Hindlimb muscle (tissue), 1 donor: ENCODE measurements around the gene TAT. TPM values are rescaled to one million over a fixed set of nuclear protein-coding genes. Genes with fewer than 3 reads are reported as not detected.
A peak's percentile ranks its signal among the peaks of the same experiment; 100 is the strongest.
"Not testable (repeated sequence)": the region's sequence is repeated elsewhere in the genome, so short reads cannot be mapped to it uniquely, and the experiment has no call there.

Experiments
- DNase-seq: peaks from one replicate; pipeline ENCODE4 v3.0.0-alpha.2; 2013
- polyA plus RNA-seq: library from polyadenylated mRNA; unstranded; fragments of 120-200 nt; gene quantifications from one replicate; pipeline ENCODE4 v1.2.1, GENCODE V29; 2013; ENCODE audit not compliant: insufficient read length

Gene TAT
- not detected for polyA plus RNA-seq

GRCh38 chr16:71576971-71577370, at the start of gene TAT:
TAT (minus strand) TSS chr16:71577092; CDS start chr16:71576415, 677 bp downstream.
- no peak for DNase-seq

- DNase-seq, result no peak
Observed at GRCh38 chr16:71626018-71626857, 49.3 kb upstream of the TAT start, which contains the start of gene MARVELD3. MARVELD3 (plus strand) TSS chr16:71626184; CDS start chr16:71626230, 46 bp downstream.

- no peak for DNase-seq
Observed at GRCh38 chr16:71625113-71625850, 48.4 kb upstream of the TAT start.

- DNase-seq, result no peak
Observed at GRCh38 chr16:71623597-71623996, 46.7 kb upstream of the TAT start.

GRCh38 chr16:71622088-71622487, 45.2 kb upstream of the TAT start:
- no peak for DNase-seq

- DNase-seq, result no peak
Observed at GRCh38 chr16:71618429-71618828, 41.5 kb upstream of the TAT start.

GRCh38 chr16:71614956-71615355, 38.1 kb upstream of the TAT start:
- not testable (repeated sequence) for DNase-seq

- peak; percentile 33 for DNase-seq
Observed at GRCh38 chr16:71610936-71611871, 34.3 kb upstream of the TAT start.

- no peak for DNase-seq
Observed at GRCh38 chr16:71610447-71610846, 33.6 kb upstream of the TAT start.

- DNase-seq, result no peak
Observed at GRCh38 chr16:71609066-71609465, 32.2 kb upstream of the TAT start.

GRCh38 chr16:71600822-71601221, 23.9 kb upstream of the TAT start:
- DNase-seq, result no peak

GRCh38 chr16:71598426-71598825, 21.5 kb upstream of the TAT start:
- not testable (repeated sequence) for DNase-seq

- not testable (repeated sequence) for DNase-seq
Observed at GRCh38 chr16:71595340-71595826, 18.5 kb upstream of the TAT start.

- DNase-seq, result no peak
Observed at GRCh38 chr16:71594000-71594646, 17.2 kb upstream of the TAT start.

GRCh38 chr16:71593048-71593999, 16.4 kb upstream of the TAT start:
- no peak for DNase-seq

GRCh38 chr16:71591917-71592316, 15.0 kb upstream of the TAT start:
- no peak for DNase-seq

- no peak for DNase-seq
Observed at GRCh38 chr16:71590584-71590983, 13.7 kb upstream of the TAT start.

GRCh38 chr16:71590071-71590470, 13.2 kb upstream of the TAT start:
- not testable (repeated sequence) for DNase-seq

GRCh38 chr16:71589334-71589733, 12.4 kb upstream of the TAT start:
- DNase-seq, result not testable (repeated sequence)

GRCh38 chr16:71585318-71585703, 8.4 kb upstream of the TAT start:
- no peak for DNase-seq
